ENCODE data around the gene LRRC57. TPM values are rescaled to one million over a fixed set of nuclear protein-coding genes. Genes with fewer than 3 reads are reported as not detected.
A peak's percentile ranks its signal among the peaks of the same experiment; 100 is the strongest.

LRRC57 gene
- total and polyA plus RNA-seq, 2 experiments from 2014 or later: 14.4 to 15.1 TPM

- Histone ChIP-seq H3K4me2 (ENCODE audit: unreplicated experiment) (peak overlapping the region; percentile 33), H3K9ac (peak overlapping the region; percentile 62), H3K4me3 (peak overlapping the region; percentile 19)
Observed at GRCh38 chr15:42511007-42511391, 37.6 kb downstream of the LRRC57 start.

GRCh38 chr15:42510258-42511006 is 38.2 kb downstream of the LRRC57 start:
- Histone ChIP-seq H3K9me2 (ENCODE audit: insufficient read depth) (no peaks in the 10 kb centered on the region), H3K4me3 (peak overlapping the region; percentile 19; the same call in 1 of the 2 replicates), H3K9ac (peak overlapping the region; percentile 48), H3K79me2 (ENCODE audit: insufficient read depth) (peaks cover 69% of the 10 kb centered on the region), H3K36me3 (ENCODE audit: low read depth) (peaks cover 19% of the 10 kb centered on the region), H3K4me1 (ENCODE audit: insufficient read depth) (peaks cover 30% of the 10 kb centered on the region), H4K20me1 (ENCODE audit: insufficient read depth) (no peaks in the 10 kb centered on the region), H2AFZ (no peak overlapping the region; the same call in 1 of the 2 replicates), H3F3A (ENCODE audit: insufficient read depth) (peaks cover 15% of the 10 kb centered on the region), H3K27ac (peak overlapping the region; percentile 80), H3K9me3 (ENCODE audit: low read depth) (no peaks in the 10 kb centered on the region), H3K27me3 (replicated peaks; ENCODE audit: insufficient read depth) (no peaks in the 10 kb centered on the region), H3K4me2 (ENCODE audit: unreplicated experiment) (peak overlapping the region; percentile 33)
- no peak for DNase-seq
- 81% methylated on average over 4 of the region's 4 CpGs for WGBS, 2 experiments (ENCODE audit: low coverage in 1 of 2, low lambda C conversion rate in 2 of 2, missing lambda C conversion rate in 2 of 2)
- in situ Hi-C loops (cut with MboI): no loop called here
- TF ChIP-seq EZH2phosphoT487 (IDR thresholded peaks at IDR 0.05; ENCODE audit: insufficient read depth, low read depth) (no peak), EZH2 (IDR thresholded peaks at IDR 0.05; ENCODE audit: insufficient read depth, poor library complexity, severe bottlenecking) (no peak)

More at GRCh38 chr15:42511007-42511391, 37.6 kb downstream of the LRRC57 start:
- H3K79me2 ChIP-seq (ENCODE audit: insufficient read depth): peaks cover 63% of the 10 kb centered on the region
- no peaks in the 10 kb centered on the region for H3K9me2 ChIP-seq (ENCODE audit: insufficient read depth)
- H3K27ac ChIP-seq: peak overlapping the region; percentile 80
- whole genome bisulfite sequencing, 2 experiments (ENCODE audit: low coverage in 1 of 2, low lambda C conversion rate in 2 of 2, missing lambda C conversion rate in 2 of 2): 59 to 62% methylated on average over 4 of the region's 4 CpGs
- H2AFZ ChIP-seq: no peak overlapping the region; the same call in 1 of the 2 replicates
- H3K9me3 ChIP-seq (ENCODE audit: low read depth): no peaks in the 10 kb centered on the region
- DNase-seq: peak; percentile 80
- TF ChIP-seq EZH2phosphoT487 (IDR thresholded peaks at IDR 0.05; ENCODE audit: insufficient read depth, low read depth) (no peak), EZH2 (IDR thresholded peaks at IDR 0.05; ENCODE audit: insufficient read depth, poor library complexity, severe bottlenecking) (no peak)
- H3K36me3 ChIP-seq (ENCODE audit: low read depth): peaks cover 25% of the 10 kb centered on the region
- H4K20me1 ChIP-seq (ENCODE audit: insufficient read depth): no peaks in the 10 kb centered on the region
- no peaks in the 10 kb centered on the region for H3K27me3 ChIP-seq (replicated peaks; ENCODE audit: insufficient read depth)
- H3F3A ChIP-seq (ENCODE audit: insufficient read depth): peaks cover 15% of the 10 kb centered on the region
- in situ Hi-C loops (cut with MboI): no loop called here
- peaks cover 30% of the 10 kb centered on the region for H3K4me1 ChIP-seq (ENCODE audit: insufficient read depth)

- Histone ChIP-seq H3K9me2 (ENCODE audit: insufficient read depth) (no peaks in the 10 kb centered on the region), H4K20me1 (ENCODE audit: insufficient read depth) (no peaks in the 10 kb centered on the region), H3K36me3 (ENCODE audit: low read depth) (peaks cover 2% of the 10 kb centered on the region), H2AFZ (no peak overlapping the region), H3K4me2 (ENCODE audit: unreplicated experiment) (no peak overlapping the region), H3K27ac (no peak overlapping the region; the same call in 1 of the 2 replicates), H3K27me3 (replicated peaks; ENCODE audit: insufficient read depth) (no peaks in the 10 kb centered on the region), H3K9me3 (ENCODE audit: low read depth) (no peaks in the 10 kb centered on the region), H3F3A (ENCODE audit: insufficient read depth) (peaks cover 15% of the 10 kb centered on the region), H3K9ac (no peak overlapping the region), H3K4me1 (ENCODE audit: insufficient read depth) (peaks cover 30% of the 10 kb centered on the region), H3K4me3 (no peak overlapping the region), H3K79me2 (ENCODE audit: insufficient read depth) (peaks cover 91% of the 10 kb centered on the region)
- TF ChIP-seq EZH2 (IDR thresholded peaks at IDR 0.05; ENCODE audit: insufficient read depth, poor library complexity, severe bottlenecking) (no peak), EZH2phosphoT487 (IDR thresholded peaks at IDR 0.05; ENCODE audit: insufficient read depth, low read depth) (no peak)
- peak; percentile 55 for DNase-seq
- WGBS, 2 experiments (ENCODE audit: low coverage in 1 of 2, low lambda C conversion rate in 2 of 2, missing lambda C conversion rate in 2 of 2): 32 to 37% methylated on average over 9 of the region's 9 CpGs
- in situ Hi-C loops (cut with MboI): no loop called here
Observed at GRCh38 chr15:42508263-42508690, 40.3 kb downstream of the LRRC57 start.

- no peak overlapping the region for H3K27ac ChIP-seq
- no peak overlapping the region for H3K9ac ChIP-seq
- H3K4me2 ChIP-seq (ENCODE audit: unreplicated experiment): no peak overlapping the region
Observed at GRCh38 chr15:42507514-42507913, 41.1 kb downstream of the LRRC57 start.

More at GRCh38 chr15:42507514-42507913, 41.1 kb downstream of the LRRC57 start:
- Histone ChIP-seq H3K4me3 (no peak overlapping the region), H3K36me3 (ENCODE audit: low read depth) (no peaks in the 10 kb centered on the region), H4K20me1 (ENCODE audit: insufficient read depth) (no peaks in the 10 kb centered on the region), H2AFZ (no peak overlapping the region), H3K9me2 (ENCODE audit: insufficient read depth) (no peaks in the 10 kb centered on the region), H3F3A (ENCODE audit: insufficient read depth) (peaks cover 15% of the 10 kb centered on the region), H3K9me3 (ENCODE audit: low read depth) (no peaks in the 10 kb centered on the region), H3K4me1 (ENCODE audit: insufficient read depth) (peaks cover 30% of the 10 kb centered on the region), H3K79me2 (ENCODE audit: insufficient read depth) (peaks cover 95% of the 10 kb centered on the region), H3K27me3 (replicated peaks; ENCODE audit: insufficient read depth) (no peaks in the 10 kb centered on the region)
- TF ChIP-seq EZH2phosphoT487 (IDR thresholded peaks at IDR 0.05; ENCODE audit: insufficient read depth, low read depth): no peak
- in situ Hi-C loops (cut with MboI): no loop called here
- peak; percentile 28 for DNase-seq
- 77 to 82% methylated on average over 4 of the region's 4 CpGs for WGBS, 2 experiments (ENCODE audit: low coverage in 1 of 2, low lambda C conversion rate in 2 of 2, missing lambda C conversion rate in 2 of 2)

All from GM23248 (cell line).